GM18870 (cell line): ENCODE results near the gene CIDEB.
"Not testable (repeated sequence)": the region's sequence is repeated elsewhere in the genome, so short reads cannot be mapped to it uniquely, and the experiment has no call there.

ENCODE experiments used
- ATAC-seq: cut with Tn5 transposase; IDR thresholded peaks from one replicate; pipeline ENCODE4 v1.9.1; 2021; ENCODE audit warnings: moderate library complexity; ENCODE audit not compliant: unreplicated experiment

Gene CIDEB

DNA sequence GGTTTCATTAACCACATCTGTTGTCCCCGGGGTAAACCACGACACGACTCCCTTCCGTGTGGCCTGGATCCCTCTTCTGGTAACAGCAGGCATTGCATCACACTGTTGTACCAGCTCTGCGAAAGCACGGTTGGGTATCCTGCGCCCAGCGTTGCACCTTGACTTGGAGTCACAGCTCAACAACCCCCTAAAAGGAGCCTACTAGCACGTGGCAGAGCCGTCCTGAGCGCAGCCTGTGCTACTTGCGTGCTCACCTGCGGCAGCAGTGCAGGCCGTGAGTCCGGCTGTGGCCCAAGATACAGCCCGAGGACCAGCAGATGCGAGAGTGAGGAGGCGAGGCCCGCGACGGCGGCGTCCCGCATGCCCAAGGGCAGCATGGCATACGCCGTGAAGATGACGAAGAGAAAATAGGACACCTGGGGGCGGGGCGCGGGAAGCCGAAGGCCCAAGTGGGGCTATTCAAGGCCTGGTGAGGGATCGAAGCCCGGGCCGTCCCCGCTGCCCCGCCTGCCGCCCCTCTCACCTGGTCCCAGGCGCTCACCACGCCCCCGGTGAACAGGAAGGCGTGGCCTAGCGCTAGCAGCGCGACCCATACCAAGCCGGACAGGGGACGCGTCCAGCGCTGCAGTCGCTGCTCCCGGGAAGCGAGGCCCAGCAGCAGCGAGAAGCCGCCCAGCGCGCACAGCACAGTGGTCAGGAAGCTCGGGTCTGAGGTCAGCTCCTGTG is 24.7 kb upstream of the CIDEB start:
- peak; percentile 63 for ATAC-seq

DNA sequence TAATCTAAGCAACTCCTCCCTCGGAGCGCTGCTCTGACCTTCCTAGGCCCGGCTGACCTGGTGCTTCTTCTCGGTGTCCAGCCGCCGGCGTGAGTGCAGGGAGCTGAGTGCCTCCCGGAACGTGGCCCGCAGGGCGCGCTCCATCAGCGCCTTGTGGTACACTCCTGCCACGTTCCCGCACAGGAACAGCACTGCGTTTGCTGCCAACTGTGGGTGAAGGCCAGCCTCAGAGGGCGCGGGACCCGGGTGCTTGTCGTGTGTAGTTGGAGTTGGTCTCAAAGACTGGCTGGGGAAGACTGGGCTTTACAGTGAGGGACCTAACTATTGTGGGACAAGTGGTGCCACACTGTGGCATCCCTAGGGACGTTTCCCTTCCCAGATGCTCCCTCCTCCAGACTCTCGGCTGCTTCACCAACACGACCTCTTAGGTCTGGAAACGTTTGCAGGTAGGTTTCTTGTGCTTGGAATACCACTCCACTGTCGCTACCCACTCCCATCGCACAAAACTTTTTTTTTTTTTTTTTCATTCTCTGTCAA is 24.0 kb upstream of the CIDEB start:
- ATAC-seq = no peak

DNA sequence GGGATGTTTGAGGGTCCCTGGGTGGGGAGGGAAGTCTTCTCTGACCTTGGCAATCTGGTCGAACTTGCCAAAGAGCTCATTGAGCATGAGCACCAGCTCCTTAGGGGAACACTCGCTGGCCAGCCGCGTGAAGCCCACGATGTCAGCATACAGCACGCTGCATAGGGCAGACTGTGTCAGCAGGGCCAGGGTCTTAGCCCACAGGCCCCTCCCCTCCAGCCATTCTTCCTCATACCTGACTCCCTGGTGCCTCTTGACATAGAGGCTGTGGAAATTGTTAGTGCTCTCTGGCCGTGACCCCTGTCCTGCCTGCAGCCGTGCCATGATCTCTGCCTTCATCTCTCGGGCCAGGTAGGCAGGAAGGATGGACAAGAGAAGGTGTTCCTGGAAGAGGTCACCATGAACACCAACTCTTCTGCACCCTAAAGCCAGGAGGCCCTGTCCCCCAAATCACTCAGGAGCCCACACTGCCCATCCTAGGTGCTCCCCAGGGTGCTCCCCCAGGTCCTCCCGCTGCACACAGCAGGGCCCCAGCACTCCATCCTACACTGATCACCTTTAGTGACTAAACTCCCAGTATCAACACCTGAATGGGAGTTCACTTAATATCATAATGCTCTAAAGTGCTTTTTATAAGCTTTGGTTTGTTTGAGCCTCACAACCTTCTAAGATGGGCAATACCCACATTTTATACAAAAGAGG is 23.3 kb upstream of the CIDEB start:
- no peak for ATAC-seq

DNA sequence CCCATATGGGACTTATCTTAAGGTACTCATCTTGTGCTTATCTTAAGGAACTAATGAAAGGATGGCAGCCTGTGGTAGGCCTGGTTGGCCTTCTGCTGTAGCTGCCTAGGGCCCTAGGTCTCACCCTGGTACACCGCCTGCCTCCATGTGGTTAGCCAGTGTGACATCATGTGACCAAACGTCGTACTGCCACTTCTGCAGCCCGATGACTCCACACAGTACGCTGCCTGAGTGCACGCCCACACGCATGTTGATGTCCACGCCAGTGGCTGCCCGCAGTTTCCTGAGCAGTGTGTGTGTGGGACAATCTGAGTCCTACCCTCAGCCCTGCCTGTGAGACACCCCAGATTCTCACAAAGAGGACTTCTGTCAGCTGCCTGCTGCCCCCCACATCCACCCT is 22.0 kb upstream of the CIDEB start:
- no peak for ATAC-seq

DNA sequence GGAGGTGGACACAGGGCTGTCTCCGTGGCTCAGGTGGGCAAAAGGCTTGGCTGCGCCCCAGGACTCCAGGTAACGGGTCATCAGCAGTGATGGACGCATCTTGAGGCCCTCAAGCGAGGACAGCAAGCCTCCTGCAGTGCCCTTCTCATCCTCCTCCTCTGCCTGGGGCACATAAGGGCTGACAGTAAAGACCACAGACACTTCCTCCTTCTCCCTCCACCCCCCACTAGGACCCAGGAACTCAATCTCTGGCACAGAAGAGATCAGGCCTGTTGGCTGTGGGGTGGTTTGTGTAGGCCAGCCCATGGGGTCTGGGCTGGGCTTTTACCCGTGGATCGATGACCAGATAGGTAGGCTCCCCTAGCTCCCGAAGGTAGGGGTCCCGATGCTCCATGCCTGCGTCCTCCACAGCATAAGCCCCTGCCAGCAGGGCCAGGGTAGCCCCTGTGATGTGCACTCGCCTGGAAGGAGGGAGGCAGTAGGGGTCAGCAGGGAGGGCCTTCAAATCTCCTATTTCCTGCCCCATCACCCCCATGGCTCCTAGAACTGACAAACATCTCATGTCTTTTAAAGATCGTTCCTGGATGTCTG is 21.4 kb upstream of the CIDEB start:
- no peak for ATAC-seq

DNA sequence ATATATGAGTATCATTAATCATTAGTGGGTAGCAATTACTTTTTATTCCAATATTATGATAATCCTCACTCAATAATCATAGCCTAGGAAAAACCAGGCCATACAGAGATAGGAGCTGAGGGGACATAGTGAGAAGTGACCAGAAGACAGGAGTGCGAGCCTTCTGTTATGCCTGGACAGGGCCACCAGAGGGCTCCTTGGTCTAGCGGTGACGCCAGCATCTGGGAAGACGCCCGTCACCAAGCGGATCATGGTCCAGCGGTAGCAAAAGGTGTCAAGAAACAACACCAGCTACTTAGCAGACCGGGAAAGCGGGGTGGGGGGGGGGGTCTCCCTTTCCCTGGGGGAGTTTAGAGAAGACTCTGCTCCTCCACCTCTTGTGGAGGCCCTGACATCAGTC is 20.1 kb upstream of the CIDEB start:
- not testable (repeated sequence) for ATAC-seq

DNA sequence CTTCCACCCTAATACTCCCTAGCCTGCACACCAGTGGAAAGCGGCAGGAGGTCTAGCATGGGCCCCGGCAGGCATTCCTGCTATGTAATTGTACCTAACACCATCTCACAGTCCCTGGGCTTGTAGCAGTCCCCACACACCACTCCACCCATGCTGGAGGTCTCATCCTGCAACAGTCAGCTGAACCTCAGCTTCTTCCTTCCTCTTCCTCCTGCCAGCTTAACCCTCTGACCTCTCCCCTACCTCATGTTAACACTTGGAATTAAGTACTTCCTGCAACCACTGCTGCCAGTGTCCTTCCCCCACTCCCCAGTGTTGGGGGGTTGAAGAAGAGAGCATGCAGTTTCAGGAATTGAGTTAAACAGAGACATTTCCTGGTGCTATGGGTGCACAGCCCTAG is 19.5 kb upstream of the CIDEB start:
- ATAC-seq = no peak

DNA sequence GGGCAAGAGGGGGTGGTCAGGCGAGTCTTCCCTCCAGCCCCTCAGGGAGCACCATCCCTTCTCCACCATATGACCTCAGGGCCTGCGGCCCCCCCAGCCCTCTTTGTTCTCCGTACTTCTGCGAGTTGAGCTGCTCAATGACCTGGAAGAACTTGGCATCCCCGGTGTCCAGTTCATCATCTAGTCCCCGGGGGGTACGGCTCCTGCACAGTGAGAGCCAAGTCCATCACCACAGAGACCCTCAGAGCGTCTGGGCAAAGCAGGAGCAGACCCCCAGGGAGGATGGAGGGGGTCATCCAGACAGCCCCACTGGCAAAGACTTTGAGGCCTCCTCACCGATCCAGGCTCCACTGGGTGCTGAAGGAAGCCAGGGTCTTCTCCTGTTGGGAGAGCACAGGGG is 18.2 kb upstream of the CIDEB start:
- ATAC-seq = no peak

DNA sequence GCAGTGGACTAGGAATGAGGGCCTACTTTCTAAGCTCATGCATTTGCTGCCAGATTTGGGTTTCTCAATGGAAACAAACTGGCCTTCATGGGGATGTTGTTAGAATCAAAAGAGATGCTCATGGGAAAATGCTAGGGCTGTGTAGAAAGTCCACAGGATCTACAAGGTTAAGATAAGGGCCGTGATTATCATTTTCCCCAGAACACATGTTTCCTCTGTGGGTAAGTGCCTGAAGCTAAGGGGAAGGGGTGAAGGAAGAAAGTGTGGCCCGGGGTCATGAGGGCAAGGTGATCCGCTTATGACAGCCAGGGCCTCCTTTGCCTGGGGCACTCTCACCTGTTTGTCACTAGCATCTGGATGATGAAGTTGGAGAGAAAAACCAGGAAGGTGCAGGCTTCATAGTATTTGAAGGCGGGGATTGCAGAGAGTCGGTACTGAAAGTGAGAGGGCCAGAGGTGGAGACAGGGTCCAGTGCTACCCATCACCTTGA is 17.3 kb upstream of the CIDEB start:
- no peak for ATAC-seq

DNA sequence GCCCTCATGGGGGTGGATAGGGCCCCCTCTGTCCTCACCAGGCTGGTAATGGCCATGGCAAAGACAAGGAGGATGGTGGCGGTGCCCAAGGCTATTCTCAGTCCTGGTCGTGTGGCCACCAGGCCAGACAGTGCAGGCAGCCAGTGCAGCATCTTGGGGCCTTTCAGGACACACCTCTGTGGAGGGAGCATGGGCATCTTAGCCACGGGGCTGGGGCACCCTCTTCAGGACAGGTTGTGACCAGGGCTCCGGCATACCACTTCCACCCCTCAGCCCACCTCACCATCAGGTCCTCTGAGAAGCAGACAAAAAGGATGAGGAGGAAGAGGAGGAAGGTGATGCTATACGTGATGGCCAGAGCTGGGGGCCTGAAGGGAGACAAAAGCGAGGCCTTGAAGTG is 16.2 kb upstream of the CIDEB start:
- no peak for ATAC-seq

DNA sequence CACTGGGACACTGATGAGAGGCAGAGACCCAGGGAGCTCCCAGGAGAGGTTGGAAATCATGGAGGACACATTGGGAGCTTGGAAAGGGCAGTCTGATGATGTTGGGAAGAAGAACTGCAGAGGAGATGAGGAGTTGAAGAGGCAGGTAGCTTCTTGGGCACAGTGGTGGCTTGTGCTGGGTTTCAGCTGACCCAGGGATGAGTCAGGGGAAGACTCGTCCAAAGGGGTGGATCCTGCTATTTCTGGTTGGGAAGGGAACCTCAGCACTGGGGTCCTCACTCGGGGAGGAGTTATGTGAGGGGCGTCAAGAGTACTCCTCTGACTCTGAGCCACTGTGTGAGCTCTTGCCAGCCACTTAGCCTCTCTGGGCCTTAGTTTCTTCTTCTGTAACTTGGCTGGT is 15.6 kb upstream of the CIDEB start:
- no peak for ATAC-seq

DNA sequence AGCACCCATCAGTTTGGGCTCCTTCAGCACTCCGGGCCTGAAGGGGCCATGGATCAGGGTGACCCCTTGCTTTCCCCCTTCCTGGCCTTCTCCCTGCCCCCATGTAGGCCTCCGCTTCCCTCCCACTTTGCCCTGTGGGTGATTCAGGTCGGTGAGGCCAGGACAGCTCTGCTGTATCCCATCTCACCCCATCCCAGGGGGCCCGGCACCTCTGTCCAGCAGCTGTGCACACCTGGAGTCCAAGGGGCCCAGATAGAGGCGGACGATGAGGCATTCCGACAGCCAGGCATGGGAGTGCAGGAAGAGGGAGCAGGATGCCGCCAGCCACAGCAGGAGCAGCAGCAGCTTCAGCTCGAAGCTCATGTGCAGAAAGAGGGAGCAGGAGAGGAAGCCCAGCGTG is 14.9 kb upstream of the CIDEB start:
- no peak for ATAC-seq

DNA sequence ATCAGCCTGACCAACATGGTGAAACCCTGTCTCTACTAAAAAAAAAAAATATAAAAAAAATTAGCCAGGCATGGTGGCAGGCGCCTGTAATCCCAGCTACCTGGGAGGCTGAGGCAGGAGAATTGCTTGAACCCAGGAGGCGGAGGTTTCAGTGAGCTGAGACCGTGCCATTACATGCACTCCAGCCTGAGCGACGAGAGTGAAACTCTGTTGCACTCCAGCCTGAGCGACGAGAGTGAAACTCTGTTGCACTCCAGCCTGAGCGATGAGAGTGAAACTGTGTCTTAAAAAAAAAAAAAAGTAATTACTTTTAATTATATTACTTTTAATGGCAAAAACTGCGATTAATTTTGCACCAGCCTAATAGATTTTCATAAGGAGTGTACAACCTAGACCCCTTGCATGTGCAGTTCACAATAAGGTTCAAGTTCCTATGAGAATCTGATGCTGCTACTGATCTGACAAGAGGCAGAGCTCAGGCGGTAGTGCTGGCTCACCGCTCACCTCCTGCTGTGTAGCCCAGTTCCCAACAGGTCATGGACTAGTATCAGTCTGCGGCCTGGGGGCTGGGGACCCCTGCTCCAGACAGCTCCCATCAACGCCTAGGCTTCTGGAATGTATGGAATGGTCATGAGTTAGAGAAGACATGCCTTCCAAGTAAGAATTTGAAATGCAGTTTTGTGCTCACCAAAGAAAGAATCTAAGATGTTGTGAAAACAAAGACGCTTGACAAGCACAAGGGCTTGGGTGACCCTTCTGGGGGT is 13.6 kb upstream of the CIDEB start:
- no peak for ATAC-seq

DNA sequence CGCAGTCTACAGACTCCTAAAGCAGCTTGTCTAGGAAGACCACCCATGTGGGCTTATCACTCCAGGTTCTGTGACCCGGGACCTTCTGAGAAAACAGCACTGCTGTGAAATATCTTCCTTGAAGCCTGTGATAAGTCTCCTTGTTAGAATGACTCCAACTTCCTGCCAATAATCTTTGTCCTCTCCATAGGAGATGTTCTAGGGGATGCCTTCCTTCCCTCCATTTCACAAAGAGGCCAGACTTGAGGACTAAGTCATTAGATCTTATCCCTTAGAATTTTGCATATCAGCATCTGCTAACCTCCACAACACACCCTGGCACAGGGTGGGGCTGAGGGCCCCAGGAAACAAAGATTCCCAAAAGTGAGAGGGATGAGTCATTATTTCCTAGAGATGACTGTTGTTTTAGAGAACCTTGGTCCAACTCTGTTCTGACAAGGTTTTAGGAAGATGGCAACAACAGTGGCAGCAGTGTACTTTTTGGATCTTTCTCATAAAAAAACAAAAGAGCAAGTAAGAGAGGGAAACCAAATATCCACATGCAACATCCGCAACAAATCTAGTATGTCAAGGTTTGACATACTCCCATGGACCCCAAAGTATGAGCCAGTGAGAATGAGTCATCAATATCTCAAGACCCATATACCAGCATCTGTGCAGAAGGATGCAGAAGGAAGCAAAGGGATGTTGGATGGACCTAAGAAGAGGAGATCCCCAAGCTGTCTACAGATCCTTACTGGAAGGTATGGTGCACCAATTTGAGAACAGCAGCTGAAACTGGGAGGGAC is 9.6 kb upstream of the CIDEB start:
- no peak for ATAC-seq

DNA sequence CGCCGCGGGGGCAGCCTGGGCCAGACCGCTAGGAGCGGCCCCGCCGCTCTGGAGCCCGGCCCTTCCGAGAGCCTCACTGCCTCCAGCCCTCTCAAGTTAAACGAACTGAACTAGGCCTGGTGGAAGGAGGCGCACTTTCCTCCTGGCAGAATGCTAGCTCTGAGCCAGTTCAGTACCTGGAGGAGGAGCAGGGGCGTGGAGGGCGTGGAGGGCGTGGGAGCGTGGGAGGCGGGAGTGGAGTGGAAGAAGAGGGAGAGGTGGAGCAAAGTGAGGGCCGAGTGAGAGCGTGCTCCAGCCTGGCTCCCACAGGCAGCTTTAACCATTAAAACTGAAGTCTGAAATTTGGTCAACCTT is 8.8 kb upstream of the CIDEB start:
- no peak for ATAC-seq

DNA sequence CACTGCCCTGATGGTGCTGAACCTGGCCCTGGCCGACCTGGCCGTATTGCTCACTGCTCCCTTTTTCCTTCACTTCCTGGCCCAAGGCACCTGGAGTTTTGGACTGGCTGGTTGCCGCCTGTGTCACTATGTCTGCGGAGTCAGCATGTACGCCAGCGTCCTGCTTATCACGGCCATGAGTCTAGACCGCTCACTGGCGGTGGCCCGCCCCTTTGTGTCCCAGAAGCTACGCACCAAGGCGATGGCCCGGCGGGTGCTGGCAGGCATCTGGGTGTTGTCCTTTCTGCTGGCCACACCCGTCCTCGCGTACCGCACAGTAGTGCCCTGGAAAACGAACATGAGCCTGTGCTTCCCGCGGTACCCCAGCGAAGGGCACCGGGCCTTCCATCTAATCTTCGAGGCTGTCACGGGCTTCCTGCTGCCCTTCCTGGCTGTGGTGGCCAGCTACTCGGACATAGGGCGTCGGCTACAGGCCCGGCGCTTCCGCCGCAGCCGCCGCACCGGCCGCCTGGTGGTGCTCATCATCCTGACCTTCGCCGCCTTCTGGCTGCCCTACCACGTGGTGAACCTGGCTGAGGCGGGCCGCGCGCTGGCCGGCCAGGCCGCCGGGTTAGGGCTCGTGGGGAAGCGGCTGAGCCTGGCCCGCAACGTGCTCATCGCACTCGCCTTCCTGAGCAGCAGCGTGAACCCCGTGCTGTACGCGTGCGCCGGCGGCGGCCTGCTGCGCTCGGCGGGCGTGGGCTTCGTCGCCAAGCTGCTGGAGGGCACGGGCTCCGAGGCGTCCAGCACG is 8.2 kb upstream of the CIDEB start:
- no peak for ATAC-seq

DNA sequence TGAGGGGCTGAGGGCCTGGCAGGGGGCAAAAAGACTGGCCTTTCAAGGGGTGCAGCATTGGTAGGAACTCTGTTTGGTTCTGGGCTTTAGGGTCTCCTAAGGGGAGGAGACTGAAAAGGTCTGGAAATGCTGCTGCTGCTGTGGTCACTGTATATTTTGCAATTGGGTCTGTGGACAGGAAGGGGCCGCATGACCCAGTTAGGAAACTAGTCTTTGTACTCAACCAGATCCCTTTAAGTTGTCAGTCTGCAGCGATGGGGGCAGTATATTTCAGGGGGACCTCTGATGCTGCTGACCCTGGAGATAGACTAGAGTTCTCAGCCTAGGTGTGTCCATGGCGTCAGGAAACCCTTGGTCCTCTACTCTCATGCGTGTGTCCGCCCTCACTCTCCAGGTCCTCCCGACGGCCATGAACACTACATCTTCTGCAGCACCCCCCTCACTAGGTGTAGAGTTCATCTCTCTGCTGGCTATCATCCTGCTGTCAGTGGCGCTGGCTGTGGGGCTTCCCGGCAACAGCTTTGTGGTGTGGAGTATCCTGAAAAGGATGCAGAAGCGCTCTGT is 7.5 kb upstream of the CIDEB start:
- ATAC-seq = no peak

DNA sequence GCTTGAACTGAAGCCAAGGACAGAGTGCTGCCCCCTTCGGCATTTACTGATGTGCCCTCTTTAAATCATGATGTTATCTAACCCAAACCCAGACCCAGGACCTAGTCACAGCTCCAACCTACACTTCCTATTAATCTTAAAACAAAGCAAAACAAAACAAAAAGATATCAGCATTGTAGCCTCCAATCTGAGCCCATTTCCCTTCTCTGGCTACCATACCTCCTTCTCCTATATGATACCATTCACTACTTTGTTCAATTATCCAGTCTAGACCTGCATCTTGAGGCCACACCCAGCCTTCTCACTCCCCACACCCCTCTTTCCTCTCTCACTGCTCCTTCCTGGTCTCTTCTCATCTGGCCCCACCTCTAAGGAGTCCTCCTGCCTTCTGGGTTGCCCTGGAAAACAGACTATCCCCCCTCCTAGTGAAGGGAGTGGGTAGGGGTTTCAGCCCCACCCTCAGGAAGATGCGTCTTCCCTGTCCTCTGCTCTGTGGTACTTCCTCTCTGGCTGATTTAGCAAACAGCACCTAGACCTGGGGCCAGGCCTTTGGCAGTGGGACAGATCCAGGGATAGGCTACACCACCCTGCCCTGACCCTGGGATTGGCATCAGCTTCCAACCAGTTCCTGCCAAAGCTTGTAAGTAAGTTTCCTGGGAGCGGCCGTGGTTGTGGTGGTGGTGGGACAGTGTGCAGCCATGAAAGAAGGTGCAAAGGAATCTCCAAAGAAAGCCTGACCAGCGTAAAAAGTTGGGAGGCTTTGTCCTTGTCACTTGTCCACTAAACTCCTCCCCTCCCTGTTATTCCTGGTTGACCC is 6.8 kb upstream of the CIDEB start:
- no peak for ATAC-seq

DNA sequence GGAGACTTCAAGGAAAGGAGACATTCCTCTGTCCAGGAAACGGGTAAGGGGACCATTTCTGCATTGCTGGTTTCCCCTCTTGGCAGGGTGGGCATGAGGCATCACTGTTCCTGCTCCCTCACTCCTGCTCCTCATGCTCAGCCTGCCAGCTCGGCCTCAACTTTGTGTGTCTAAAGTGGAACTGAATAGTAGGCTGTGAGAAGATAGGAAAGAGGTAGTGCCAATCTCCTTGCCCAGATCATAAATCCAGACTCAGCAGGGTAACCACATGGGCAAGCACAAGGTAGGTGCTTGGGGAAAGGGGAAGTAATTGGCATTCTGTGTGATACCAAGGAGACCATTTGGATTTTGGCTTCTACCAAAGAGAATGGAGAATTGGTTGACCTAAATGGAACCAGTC is 6.1 kb upstream of the CIDEB start:
- ATAC-seq = no peak
